GM18526 (cell line): ENCODE measurements around the gene AK4.
"Not testable (repeated sequence)": the region's sequence is repeated elsewhere in the genome, so short reads cannot be mapped to it uniquely, and the experiment has no call there.

Source experiments
- POLR2A ChIP-seq: IDR thresholded peaks from 3 replicates; pipeline ENCODE4 v1.6.1; 2011; ENCODE audit not compliant: insufficient read length; ENCODE audit errors: extremely low read depth

The AK4 gene

DNA sequence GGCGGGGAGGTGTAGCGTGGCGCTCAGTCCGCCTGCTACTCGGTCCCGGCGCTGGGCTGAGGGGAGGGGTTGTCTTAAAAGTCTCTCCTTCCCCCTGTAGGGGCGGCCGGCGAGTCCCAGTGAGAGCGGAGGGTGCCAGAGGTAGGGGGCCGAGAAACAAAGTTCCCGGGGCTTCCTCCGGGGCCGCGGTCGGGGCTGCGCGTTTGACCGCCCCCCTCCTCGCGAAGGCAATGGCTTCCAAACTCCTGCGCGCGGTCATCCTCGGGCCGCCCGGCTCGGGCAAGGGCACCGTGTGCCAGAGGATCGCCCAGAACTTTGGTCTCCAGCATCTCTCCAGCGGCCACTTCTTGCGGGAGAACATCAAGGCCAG lies at the start of gene AK4:
Gene AK4, plus strand, starts transcription at position 26 of the 370 bp plus-strand sequence. Its CDS starts 205 bp downstream, at position 231.
- TF ChIP-seq POLR2A, result not testable (repeated sequence)

DNA sequence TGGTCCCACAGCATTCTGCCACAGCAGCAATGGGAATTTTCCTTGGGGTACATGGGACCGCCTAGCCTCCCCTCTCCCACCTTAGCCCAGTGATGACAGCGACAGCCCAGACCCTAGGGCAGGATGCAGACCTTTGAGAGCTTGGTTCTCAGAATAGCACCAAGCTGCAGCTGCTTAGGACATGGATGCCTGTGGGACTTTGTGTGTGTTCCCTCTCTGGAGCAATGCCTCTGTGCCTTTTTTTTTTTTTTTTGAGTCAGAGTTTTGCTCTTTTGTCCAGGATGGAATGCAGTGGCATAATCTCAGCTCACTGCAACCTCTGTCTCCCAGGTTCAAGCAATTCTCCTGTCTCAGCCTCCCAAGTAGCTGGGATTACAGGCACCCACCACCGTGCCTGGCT lies 44.2 kb upstream of the AK4 start:
- no peak for TF ChIP-seq POLR2A

DNA sequence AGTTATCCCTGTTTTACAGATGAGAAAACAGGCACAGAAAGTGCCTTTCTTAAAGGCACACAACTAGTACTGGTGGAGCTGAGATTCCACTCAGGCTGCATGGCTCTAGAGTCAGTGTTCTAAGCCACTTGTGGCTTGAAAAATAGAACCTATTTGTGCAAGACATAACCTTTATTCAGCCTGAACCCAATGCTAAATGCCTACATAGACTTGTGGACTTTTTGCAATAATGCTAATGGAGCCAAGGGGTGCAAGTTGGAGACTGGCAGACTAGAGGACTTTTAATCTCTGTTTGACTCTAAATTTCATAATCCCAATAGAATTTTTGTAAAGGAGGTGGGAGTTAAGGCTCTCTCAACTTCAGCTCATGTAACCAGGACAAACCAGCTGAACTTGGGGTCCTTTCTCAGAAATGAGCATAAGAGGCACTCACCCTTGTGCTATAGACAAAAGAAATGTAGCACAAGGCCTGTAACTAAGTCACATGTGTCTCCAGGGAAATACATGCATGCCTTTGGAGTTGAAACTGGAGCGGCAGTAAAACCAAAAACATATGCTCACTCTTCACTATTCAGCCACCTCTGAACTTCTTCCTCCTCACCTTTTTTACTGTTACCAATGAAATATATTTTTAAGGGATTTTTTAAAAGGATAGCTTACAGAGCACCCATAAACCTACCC lies 43.0 kb upstream of the AK4 start:
- no peak for TF ChIP-seq POLR2A

DNA sequence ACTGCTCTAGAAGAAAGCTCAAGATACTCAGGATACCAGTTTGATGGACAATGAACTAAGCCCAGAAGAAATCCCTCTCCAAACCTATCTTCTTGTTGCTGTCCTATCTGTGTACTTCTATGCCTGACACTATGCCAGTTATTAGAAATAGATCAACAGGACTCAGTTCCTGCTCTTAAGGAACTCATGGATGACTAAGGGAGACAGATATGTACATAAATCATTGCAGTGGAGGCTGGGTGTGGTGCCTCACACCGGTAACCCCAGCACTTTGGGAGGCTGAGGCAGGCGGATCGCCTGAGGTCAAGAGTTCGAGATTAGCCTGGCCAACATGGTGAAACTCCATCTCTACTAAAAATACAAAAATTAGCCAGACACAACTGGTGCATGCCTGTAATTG lies 42.4 kb upstream of the AK4 start:
- no peak for TF ChIP-seq POLR2A

DNA sequence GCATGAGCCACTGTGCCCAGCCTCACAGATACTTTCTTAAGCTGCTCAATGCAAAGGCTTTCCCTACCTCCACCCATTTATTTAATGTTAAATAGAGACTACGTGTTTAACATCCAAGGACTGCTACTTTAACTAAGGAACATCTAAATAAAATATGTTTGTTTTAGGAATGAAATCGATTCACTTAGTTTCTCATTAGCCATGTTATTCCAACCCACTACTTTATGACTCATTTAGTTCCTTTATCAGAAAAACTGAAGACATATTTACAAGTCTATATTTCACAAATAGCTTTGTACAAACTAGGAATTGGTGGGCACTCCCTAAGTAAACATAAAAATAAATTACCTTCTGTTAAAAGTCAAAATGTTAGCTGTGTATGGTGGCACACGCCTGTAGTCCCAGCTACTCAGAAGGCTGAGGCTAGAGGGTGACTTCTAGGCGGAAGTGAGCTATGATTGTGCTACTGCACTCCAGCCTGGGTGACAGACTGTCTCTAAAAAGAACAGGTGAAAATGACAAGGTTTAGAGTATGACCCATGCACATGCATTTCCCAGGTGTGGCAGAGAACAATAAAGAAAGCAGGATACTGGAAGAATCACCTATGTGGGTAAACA lies 39.9 kb upstream of the AK4 start:
- no peak for TF ChIP-seq POLR2A

DNA sequence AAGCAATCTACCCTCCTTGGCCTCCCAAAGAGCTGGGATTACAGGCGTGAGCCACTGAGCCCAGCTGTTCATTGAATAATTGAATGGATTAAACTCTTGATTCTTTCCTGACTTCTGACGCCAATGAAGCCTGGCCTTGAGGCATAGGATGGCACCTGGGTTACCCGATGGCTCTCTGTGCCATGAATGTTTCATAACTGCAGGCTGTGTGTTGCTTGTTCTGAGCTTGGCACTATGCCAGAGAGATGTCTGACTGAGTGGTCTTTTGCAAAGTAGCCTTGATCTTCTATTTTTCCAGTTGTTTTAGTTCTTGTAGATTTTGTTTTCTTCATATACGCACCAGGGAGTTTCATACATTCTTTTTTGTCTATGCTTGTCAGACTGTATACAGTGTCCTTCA lies 38.5 kb upstream of the AK4 start:
- no peak for TF ChIP-seq POLR2A

DNA sequence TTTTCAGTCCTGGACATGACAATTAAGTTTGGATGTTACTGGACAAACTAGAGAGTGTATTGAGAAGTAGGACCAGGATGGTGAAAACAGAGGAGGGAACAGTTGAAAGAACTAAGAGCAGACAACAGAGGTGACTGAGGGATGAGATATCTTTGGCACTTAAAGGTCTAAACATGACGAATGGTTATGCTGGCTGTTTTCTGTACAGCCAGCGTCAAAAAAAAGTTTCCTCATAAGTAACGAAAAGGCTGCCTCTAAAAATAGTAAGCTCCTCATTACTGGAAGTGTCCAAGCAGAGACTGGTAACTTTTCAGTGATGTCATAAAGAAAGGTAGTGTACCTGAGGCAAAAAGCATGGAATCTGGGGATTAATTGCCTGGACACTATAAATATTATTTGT lies 35.2 kb upstream of the AK4 start:
- TF ChIP-seq POLR2A, result no peak

DNA sequence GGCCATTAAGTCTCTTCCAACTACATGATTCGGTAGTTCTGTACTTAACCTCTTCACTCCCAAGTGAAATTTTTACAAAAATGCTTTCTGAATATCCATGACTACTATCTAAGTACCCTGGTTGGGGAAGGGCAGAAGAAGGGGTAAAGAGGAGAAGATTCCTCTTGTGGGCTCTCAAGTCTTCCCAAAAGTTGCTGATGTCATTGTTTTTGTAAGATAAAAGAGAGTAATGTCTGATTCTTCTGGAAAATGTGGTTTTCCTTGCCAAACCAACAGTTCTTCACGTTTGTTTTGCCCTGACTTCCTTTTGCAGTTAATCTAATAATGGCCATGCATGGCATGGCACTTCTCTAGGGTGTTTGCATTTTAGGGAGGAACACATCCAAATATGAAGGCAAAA lies 34.7 kb upstream of the AK4 start:
- no peak for TF ChIP-seq POLR2A

DNA sequence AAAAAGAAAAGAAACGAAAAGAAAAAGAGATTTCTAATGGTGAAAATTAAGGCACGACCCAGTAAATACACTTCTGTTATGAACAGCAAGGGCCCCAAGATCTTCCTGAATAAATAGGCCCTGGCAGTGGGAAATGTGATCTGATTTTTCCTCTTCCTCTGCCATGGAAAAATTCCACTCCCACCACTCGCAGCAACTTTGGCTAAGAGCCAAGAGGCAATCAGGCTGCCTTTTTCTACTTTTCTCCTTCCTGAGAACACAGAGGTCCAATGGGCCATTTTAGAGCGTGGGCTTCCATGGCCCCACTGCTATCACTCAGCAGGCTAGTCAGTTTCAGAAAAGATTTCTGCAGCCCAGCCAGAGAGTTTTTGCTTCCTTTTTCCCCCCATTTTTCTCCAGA lies 33.7 kb upstream of the AK4 start:
- no peak for TF ChIP-seq POLR2A

DNA sequence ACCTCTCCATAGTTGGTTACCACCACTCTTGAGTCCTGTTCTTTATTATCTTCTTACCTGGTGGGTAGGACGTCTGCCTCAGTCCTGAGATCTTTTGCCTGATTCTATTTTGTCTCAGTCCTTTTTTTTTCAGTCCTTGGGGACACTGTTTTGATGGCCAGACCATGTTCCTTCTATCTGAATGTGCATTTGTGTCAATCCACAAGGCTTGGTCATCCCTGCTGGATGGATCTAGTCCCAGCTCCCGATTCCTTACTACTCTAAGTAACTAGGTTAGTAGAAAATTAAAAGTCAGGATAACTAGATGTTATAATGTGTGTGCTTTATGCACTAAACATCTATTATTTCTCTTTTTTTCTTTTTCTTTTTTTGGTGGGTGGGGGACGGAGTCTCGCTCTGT lies 28.1 kb upstream of the AK4 start:
- TF ChIP-seq POLR2A, result no peak

DNA sequence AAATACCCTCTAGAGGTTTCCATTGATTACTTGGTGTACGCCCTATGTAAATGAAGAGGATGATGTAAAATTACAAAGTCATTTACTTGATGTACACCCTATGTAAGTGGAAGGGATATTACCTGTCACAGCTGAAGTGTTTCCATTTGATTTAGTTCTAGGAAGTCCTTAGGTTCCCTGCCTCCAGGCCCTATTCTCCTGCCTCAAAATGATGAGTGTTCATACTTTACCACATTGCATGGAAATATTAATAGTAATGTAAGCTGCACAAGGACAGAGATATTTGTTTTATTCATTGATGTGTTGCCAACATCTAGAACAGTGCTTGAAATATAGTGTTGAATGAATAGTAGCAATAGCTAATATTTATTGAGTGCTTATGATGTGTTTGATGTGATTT lies 9.5 kb upstream of the AK4 start:
- no peak for TF ChIP-seq POLR2A

DNA sequence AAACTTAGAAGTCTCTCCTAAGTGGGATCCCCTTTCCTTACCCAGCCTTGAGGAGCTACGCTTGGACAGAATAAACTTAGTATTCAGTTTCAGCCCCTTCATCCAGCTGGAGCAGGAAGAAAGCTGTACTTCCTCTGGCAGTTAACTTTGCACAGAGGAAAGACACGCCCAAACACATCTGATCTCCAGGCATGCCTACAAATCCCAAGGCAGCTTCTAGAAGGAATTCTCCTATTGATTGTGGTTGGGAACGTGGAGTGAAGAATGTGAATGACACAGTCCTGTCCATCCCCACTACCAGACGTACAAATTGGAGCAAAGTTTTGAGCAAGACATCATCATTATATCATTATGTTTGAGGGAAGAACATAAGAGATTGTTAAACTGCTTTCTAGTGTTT lies 6.6 kb upstream of the AK4 start:
- no peak for TF ChIP-seq POLR2A

DNA sequence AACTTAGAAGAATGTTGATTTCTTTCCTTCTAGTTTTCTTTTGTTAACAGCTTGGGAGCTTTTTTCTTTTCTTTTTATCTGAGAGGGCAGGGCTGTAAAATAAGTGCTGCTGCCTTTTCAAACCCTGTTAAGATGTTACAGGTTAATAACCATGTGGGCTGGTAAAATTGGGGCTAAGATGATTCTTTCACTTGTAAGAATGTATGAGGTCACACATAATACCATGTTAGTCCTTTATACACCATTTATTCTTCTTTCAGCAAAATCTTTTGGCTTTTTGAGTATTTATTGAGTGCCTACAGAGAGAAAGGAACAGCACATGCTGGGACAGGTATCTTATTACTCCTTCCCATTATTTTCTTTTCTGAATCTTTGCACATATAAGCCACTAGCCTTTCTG lies 6.1 kb upstream of the AK4 start:
- TF ChIP-seq POLR2A, result no peak

DNA sequence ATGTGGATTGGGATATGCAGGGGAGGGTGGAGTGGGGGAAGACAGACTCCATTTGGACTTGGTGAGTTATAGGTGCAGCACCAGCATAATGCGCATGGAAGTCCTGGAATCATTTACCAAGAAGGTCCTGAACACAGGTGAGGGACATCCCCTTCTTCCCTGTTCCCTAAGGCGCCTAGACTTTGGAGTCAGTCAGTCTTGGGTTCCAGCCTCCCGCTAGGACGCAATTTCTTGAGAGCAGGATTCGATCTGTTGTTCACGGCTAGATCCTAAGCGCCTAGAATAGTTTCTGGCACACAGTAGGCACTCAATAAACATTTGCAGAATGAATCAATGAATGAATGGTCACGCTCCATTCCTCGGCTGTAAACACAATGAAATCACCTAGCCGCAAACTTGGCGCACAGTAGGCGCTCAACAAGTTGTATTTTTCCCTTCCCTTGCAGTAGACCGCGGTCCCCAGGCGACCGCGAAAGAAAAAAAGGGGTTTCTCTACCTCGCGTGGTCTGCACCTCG lies 1.0 kb upstream of the AK4 start:
- TF ChIP-seq POLR2A, result no peak

DNA sequence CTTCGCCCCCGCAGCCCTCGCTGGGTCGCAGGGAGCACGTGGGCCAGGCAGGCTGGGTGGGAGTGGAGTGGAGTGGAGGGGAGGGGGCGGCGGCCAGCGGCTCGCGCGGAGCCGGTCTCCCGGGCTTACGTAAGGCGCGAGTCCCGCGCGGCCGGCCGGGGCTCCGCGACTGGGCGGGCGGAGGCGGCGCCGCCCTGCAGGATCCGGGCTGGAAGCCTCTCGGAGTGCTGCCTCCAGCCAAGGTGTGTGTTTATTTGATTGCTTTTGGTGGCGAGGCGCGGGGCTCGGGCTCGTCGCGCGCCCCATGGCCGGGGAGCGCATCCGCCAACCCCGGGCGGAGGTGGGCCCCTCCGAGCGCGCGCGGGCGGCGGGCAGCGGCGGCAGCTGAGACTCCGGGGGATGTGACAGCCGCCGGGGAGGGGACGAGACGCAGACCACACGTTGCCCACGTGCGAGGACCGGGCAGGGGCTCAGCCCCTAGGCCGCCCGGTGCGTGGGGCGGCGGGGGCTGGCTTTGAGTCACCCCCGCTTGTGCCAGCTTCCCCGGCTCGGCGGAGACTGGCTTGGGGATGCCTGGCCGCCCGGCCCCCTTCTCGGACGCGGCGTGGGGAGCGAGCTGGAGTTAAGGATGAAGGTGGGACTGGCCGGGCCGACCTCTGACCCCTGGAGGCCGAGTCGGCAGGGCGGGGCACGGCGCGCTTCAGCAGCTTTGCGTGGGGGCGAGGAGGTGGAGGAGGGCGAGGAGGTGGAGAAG lies 402 bp upstream of the AK4 start:
- TF ChIP-seq POLR2A, result no peak
